ENCODE data around the gene TRMO. TPM values are rescaled to one million over a fixed set of nuclear protein-coding genes. Genes with fewer than 3 reads are reported as not detected.

The TRMO gene
- total and polyA plus RNA-seq, 2 of the 13 experiments (the other 11 are each of a cell fraction or from before 2014, with no cell fraction given) = 8.7 to 18.6 TPM

DNA sequence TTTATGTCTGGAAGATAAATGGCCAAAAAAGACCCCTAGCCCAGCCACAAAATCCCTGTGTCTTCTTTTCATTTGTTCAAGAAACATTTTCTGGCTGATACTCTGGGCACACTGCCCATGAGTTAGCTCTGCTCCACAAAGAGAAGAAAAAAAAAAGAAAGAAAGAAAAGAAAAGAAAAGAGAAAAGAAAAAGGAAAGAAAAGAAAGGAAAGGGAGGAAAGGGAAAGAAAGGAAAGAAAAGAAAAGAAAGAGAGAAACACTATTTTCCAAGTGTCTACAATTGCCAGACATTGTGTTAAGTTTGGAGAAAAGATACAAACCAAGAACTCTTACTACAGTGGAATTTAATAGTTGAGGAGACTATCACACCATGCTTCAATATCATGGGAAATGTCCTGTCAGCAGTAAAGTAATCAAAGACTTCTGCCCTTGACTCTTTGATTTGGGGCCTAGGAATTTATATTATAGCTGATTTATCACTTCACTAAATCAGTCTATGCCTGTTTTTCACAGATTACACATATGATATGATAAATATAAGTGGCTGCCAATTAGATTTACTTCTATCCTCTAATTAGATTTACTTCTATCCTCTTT, 3.0 kb downstream of the TRMO start:
- BruUV-seq (replicated peaks) = no TSS peak
- POLR2A ChIA-PET = no interaction called here

DNA sequence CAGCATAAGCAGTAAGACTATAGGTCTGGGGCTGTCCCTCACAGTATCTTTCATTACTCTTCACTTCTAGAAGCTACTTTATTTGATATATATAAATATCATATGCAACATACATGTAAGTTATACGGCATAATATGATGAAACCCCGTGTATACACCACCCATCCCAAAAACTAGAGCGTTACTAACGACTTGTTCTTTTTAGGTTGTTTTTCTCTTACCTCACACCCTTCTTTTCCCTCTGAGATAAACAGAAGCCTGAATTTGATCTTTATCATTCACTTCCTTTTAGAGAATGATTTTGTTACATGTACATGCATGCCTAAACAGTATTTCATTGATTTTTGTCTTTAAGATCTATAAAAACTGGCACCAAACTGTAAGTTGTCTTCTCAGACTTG, 3.7 kb downstream of the TRMO start:
- Histone ChIP-seq H3K9ac (ENCODE audit: insufficient read depth, low read depth, low read length) (no peak overlapping the region), H3K27ac (ENCODE audit: extremely low read length, insufficient read depth, low read length) (no peak overlapping the region), H3K36me3 (replicated peaks in 1 of 2; ENCODE audit: control insufficient read depth in 1 of 2, insufficient read depth in 2 of 2, low read length in 2 of 2) (peaks cover 3 to 10% of the 10 kb centered on the region in 2 experiments; a peak in 4 of 5 replicates), H3K9me3 (ENCODE audit: low read length) (no peaks in the 10 kb centered on the region), H3K27me3 (ENCODE audit: control insufficient read depth in 1 of 2, insufficient read depth in 2 of 2, low read length in 2 of 2) (no peaks in the 10 kb centered on the region; a peak in 1 of 5 replicates), H3K4me1 (ENCODE audit: insufficient read depth, low read length) (peaks cover 22% of the 10 kb centered on the region), H3K4me3 (replicated peaks in 1 of 3; ENCODE audit: insufficient read depth in 1 of 3, low read depth in 2 of 3, low read length in 3 of 3) (no peak overlapping the region), H2AFZ (ENCODE audit: low read length) (no peak overlapping the region), H4K20me1 (ENCODE audit: insufficient read depth, low read length) (no peaks in the 10 kb centered on the region), H3K4me2 (ENCODE audit: low read depth, low read length) (no peak overlapping the region), H3K79me2 (ENCODE audit: insufficient read depth, low read length) (peaks cover 11% of the 10 kb centered on the region)
- intact Hi-C loops (cut with micrococcal nuclease; ENCODE audit: unreplicated experiment) (no loop called here), in situ Hi-C loops (cut with HindIII; ENCODE audit: extremely low pct_ligation_motif_present, low pct_unique_long_range_greater_than_20kb) (no loop called here)
- TF ChIP-seq TOPORS (CRISPR knock-in tag; IDR thresholded peaks at IDR 0.05) = no peak
- no peak for TF ChIP-seq MIXL1 (CRISPR knock-in tag; IDR thresholded peaks at IDR 0.05)
- ATAC-seq (no peak), FAIRE-seq (no peak), DNase-seq (ENCODE audit: low spot score) (no peak)
- no TSS peak for BruUV-seq (replicated peaks)
- 90% methylated on average over 4 of the region's 4 CpGs for WGBS (ENCODE audit: low lambda C conversion rate)
- ChIA-PET CTCF (ENCODE audit: low intra/inter-chr PET ratio, low total read pairs) (no interaction called here), POLR2A (no interaction called here)

More for the DNA sequence above, 3.0 kb downstream of the TRMO start:
- H4K20me1 ChIP-seq (ENCODE audit: insufficient read depth, low read length) = no peaks in the 10 kb centered on the region
- no peak overlapping the region for H3K4me3 ChIP-seq (replicated peaks in 1 of 3; ENCODE audit: insufficient read depth in 1 of 3, low read depth in 2 of 3, low read length in 3 of 3)
- no peaks in the 10 kb centered on the region for H3K9me3 ChIP-seq (ENCODE audit: low read length)
- H3K27me3 ChIP-seq (ENCODE audit: control insufficient read depth in 1 of 2, insufficient read depth in 2 of 2, low read length in 2 of 2) = no peaks in the 10 kb centered on the region; a peak in 2 of 5 replicates
- peaks cover 11% of the 10 kb centered on the region for H3K79me2 ChIP-seq (ENCODE audit: insufficient read depth, low read length)
- peak; percentile 79 for TF ChIP-seq MAFF (IDR thresholded peaks at IDR 0.05; ENCODE audit: low read depth, low read length)
- TF ChIP-seq RELA (CRISPR knock-in tag; IDR thresholded peaks at IDR 0.05) = no peak
- peak; percentile 69 to 84 for TF ChIP-seq MAFK (conservative IDR thresholded peaks at IDR 0.05 in 1 of 2, IDR thresholded peaks at IDR 0.05 in 1 of 2; ENCODE audit: low read length in 2 of 2)
- FAIRE-seq (no peak), DNase-seq (ENCODE audit: low spot score) (no peak), ATAC-seq (no peak)
- H3K4me1 ChIP-seq (ENCODE audit: insufficient read depth, low read length) = peaks cover 28% of the 10 kb centered on the region
- in situ Hi-C loops (cut with HindIII; ENCODE audit: extremely low pct_ligation_motif_present, low pct_unique_long_range_greater_than_20kb) = no loop called here
- H2AFZ ChIP-seq (ENCODE audit: low read length) = no peak overlapping the region
- intact Hi-C loops (cut with micrococcal nuclease; ENCODE audit: unreplicated experiment) = no loop called here
- H3K9ac ChIP-seq (ENCODE audit: insufficient read depth, low read depth, low read length) = no peak overlapping the region
- CTCF ChIA-PET (ENCODE audit: low intra/inter-chr PET ratio, low total read pairs) = no interaction called here
- no peak overlapping the region for H3K27ac ChIP-seq (ENCODE audit: extremely low read length, insufficient read depth, low read length)
- H3K36me3 ChIP-seq (replicated peaks in 1 of 2; ENCODE audit: control insufficient read depth in 1 of 2, insufficient read depth in 2 of 2, low read length in 2 of 2) = peaks cover 3 to 5% of the 10 kb centered on the region in 2 experiments; a peak in 4 of 5 replicates
- no peak overlapping the region for H3K4me2 ChIP-seq (ENCODE audit: low read depth, low read length)
